Measurements from ENCODE around the gene POLD1. TPM values are rescaled to one million over a fixed set of nuclear protein-coding genes. Genes with fewer than 3 reads are reported as not detected.

The POLD1 gene
- total and polyA plus RNA-seq, 2 of the 13 experiments (the other 11 are each of a cell fraction or from before 2014, with no cell fraction given), result 17.4 to 54.0 TPM

GRCh38 chr19:50460161-50460765 lies 76.1 kb downstream of the POLD1 start (continued):
- TF ChIP-seq, protein P1, sequence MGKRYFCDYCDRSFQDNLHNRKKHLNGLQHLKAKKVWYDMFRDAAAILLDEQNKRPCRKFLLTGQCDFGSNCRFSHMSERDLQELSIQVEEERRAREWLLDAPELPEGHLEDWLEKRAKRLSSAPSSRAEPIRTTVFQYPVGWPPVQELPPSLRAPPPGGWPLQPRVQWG (CRISPR knock-in tag; IDR thresholded peaks at IDR 0.05; ENCODE audit: borderline replicate concordance, low read depth), result no peak
- peak; percentile 39; the same call in 1 of the 2 replicates for TF ChIP-seq CEBPG (CRISPR knock-in tag; IDR thresholded peaks at IDR 0.05)
- TF ChIP-seq ZFP36 (IDR thresholded peaks at IDR 0.05; ENCODE audit: borderline replicate concordance, low read depth, low read length, partially characterized antibody), result no peak
- no peak for TF ChIP-seq REXO4 (CRISPR knock-in tag; IDR thresholded peaks at IDR 0.05; ENCODE audit: borderline replicate concordance)
- no peak for TF ChIP-seq ZFP90 (CRISPR knock-in tag; IDR thresholded peaks at IDR 0.05; ENCODE audit: borderline replicate concordance)
- no peak for TF ChIP-seq BORCS8-MEF2B (CRISPR knock-in tag; IDR thresholded peaks at IDR 0.05)
- TF ChIP-seq EP300 (IDR thresholded peaks at IDR 0.05; ENCODE audit: low read depth in 2 of 2, low read length in 2 of 2), result no peak
- no peak for TF ChIP-seq EP300 (CRISPR knock-in tag; IDR thresholded peaks at IDR 0.05; ENCODE audit: borderline replicate concordance)
- no peak for TF ChIP-seq SALL2 (CRISPR knock-in tag; IDR thresholded peaks at IDR 0.05)
- no peak for TF ChIP-seq PCBP2 (optimal IDR thresholded peaks at IDR 0.05; ENCODE audit: low read depth, low read length, poor library complexity, severe bottlenecking)
- TF ChIP-seq ZNF552 (CRISPR knock-in tag; IDR thresholded peaks at IDR 0.05; ENCODE audit: borderline replicate concordance), result no peak
- TF ChIP-seq, protein P2, sequence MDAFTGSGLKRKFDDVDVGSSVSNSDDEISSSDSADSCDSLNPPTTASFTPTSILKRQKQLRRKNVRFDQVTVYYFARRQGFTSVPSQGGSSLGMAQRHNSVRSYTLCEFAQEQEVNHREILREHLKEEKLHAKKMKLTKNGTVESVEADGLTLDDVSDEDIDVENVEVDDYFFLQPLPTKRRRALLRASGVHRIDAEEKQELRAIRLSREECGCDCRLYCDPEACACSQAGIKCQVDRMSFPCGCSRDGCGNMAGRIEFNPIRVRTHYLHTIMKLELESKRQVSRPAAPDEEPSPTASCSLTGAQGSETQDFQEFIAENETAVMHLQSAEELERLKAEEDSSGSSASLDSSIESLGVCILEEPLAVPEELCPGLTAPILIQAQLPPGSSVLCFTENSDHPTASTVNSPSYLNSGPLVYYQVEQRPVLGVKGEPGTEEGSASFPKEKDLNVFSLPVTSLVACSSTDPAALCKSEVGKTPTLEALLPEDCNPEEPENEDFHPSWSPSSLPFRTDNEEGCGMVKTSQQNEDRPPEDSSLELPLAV (CRISPR knock-in tag; conservative IDR thresholded peaks at IDR 0.05; ENCODE audit: low read depth), result no peak
- TF ChIP-seq ZNF577 (CRISPR knock-in tag; IDR thresholded peaks at IDR 0.05; ENCODE audit: borderline replicate concordance, low read depth), result no peak
- TF ChIP-seq HNF4A (CRISPR knock-in tag; IDR thresholded peaks at IDR 0.05), result peak; percentile 18; the same call in 1 of the 2 replicates
- peak; percentile 60 for TF ChIP-seq SAP130 (CRISPR knock-in tag; IDR thresholded peaks at IDR 0.05; ENCODE audit: low read depth)
- TF ChIP-seq ZNF431 (CRISPR knock-in tag; IDR thresholded peaks at IDR 0.05; ENCODE audit: borderline replicate concordance, low read depth), result no peak
- TF ChIP-seq HNRNPH1 (optimal IDR thresholded peaks at IDR 0.05; ENCODE audit: low read depth, low read length), result no peak
- TF ChIP-seq ZNF660 (CRISPR knock-in tag; IDR thresholded peaks at IDR 0.05; ENCODE audit: borderline replicate concordance, low read depth), result no peak
- TF ChIP-seq ZBTB4 (CRISPR knock-in tag; IDR thresholded peaks at IDR 0.05; ENCODE audit: borderline replicate concordance), result no peak
- TF ChIP-seq TEF (CRISPR knock-in tag; IDR thresholded peaks at IDR 0.05), result no peak
- no peak for TF ChIP-seq IRF9 (CRISPR knock-in tag; IDR thresholded peaks at IDR 0.05; ENCODE audit: borderline replicate concordance)
- TF ChIP-seq KLF11 (CRISPR knock-in tag; IDR thresholded peaks at IDR 0.05), result no peak
- TF ChIP-seq RFX5 (IDR thresholded peaks at IDR 0.05; ENCODE audit: low read depth, low read length), result no peak

Measured in HepG2 (cell line).